ENCODE data around the gene SYK.

SYK gene

DNA sequence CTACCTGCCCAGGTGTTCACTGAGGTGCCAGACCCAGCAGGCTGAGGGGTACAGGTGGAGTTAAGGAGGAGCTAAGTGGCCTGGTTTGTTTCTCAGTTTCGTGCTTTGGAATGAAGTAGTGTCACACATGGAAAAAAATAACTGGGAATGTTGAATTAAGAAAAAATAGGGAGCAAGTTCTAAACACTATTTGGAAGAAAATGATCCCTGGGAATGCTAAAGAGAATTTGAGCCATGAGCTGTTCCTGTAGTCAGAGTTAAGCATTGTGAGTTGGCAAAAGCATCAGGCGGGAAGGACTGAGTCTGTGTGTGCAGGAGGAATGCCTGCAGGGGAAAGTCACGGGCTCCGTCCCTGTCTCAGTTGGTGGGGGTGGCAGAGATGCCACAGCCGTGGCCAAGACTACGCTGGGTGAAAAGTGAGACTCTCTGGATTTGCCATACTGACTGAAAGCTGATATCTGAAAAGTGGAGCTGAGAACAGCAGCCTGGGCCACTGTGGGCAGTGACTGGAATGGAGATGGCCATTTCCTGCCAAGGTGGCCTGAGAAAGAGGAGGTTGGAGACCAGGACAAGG is 37.0 kb downstream of the SYK start:
- no peaks in the 10 kb centered on the region for H3K4me1 ChIP-seq (ENCODE audit: control insufficient read depth in 1 of 2, insufficient read depth in 2 of 2, low read length in 2 of 2)
- DNase-seq, result no peak

DNA sequence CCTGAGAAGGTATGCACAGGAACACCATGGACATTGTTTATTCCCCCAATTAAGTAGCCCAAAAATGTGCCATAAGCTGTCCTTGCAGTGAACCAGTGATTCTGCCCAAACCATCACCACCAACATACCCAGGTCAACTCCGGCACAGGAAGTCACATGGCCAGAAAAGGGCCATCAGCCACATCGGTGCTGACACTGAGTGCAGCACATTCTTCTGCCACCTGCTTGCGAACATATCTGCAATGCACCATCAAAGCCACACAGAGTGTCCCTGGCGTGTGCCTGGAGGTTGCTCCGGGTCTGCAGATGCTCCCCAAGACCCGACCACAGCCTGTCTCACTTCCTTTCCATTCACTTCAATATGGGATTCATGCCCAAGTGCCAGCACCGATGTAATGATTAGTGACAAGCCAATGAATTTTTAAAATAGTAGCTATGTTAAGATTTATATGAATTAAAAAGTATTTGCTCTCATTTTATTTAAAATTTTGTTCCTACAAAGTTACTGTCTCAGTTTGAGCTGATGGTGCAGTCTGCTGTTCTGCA is 37.6 kb downstream of the SYK start:
- Histone ChIP-seq H4K91ac (ENCODE audit: low read depth, low read length) (no peak overlapping the region), H3K36me3 (ENCODE audit: control insufficient read depth in 1 of 2, insufficient read depth in 2 of 2, low read length in 2 of 2) (no peaks in the 10 kb centered on the region), H3K9me3 (ENCODE audit: insufficient read depth, low read depth, low read length) (peaks cover 10% of the 10 kb centered on the region), H2BK120ac (ENCODE audit: insufficient read depth, low read length, poor library complexity) (no peak overlapping the region), H2BK12ac (ENCODE audit: low read length) (no peak overlapping the region), H2BK5ac (ENCODE audit: low read depth, low read length, poor library complexity) (no peak overlapping the region), H3K18ac (ENCODE audit: low read length) (no peak overlapping the region), H3K9ac (ENCODE audit: low read length) (peak overlapping the region; percentile 4), H3K14ac (ENCODE audit: low read length) (no peak overlapping the region), H2AK5ac (ENCODE audit: low read length) (no peak overlapping the region), H3K79me1 (ENCODE audit: low read length) (no peaks in the 10 kb centered on the region), H3K4me3 (ENCODE audit: low read depth, low read length) (no peak overlapping the region), H3K27ac (ENCODE audit: low read depth, low read length) (no peak overlapping the region), H3K79me2 (ENCODE audit: control insufficient read depth, insufficient read depth, low read length, poor library complexity) (no peaks in the 10 kb centered on the region), H3K4me1 (ENCODE audit: control insufficient read depth in 1 of 2, insufficient read depth in 2 of 2, low read length in 2 of 2) (no peaks in the 10 kb centered on the region), H3K4ac (ENCODE audit: low read depth, low read length) (no peak overlapping the region), H3K4me2 (ENCODE audit: low read length) (no peak overlapping the region), H4K8ac (ENCODE audit: low read depth, low read length) (no peak overlapping the region), H3K23ac (ENCODE audit: low read length) (no peak overlapping the region), H2AFZ (ENCODE audit: insufficient read depth, low read length, poor library complexity) (no peak overlapping the region), H4K12ac (ENCODE audit: low read depth, low read length) (no peak overlapping the region), H3K27me3 (ENCODE audit: insufficient read depth, low read length) (no peaks in the 10 kb centered on the region)
- no CpG with 5 or more reads among the region's 7 CpGs for WGBS (ENCODE audit: extremely low coverage, insufficient coverage, insufficient read length)
- no peak for DNase-seq

More for the DNA sequence above, 37.0 kb downstream of the SYK start:
- no CpG with 5 or more reads among the region's 6 CpGs for WGBS (ENCODE audit: extremely low coverage, insufficient coverage, insufficient read length)
- no peak overlapping the region for H3K4me3 ChIP-seq (ENCODE audit: low read depth, low read length)
- no peak overlapping the region for H2AFZ ChIP-seq (ENCODE audit: insufficient read depth, low read length, poor library complexity)
- no peak overlapping the region for H3K23ac ChIP-seq (ENCODE audit: low read length)
- no peaks in the 10 kb centered on the region for H3K36me3 ChIP-seq (ENCODE audit: control insufficient read depth in 1 of 2, insufficient read depth in 2 of 2, low read length in 2 of 2)
- no peak overlapping the region for H4K91ac ChIP-seq (ENCODE audit: low read depth, low read length)
- H2BK12ac ChIP-seq (ENCODE audit: low read length), result no peak overlapping the region
- no peak overlapping the region for H3K14ac ChIP-seq (ENCODE audit: low read length)
- no peaks in the 10 kb centered on the region for H3K27me3 ChIP-seq (ENCODE audit: insufficient read depth, low read length)
- peaks cover 10% of the 10 kb centered on the region for H3K9me3 ChIP-seq (ENCODE audit: insufficient read depth, low read depth, low read length)
- H2BK5ac ChIP-seq (ENCODE audit: low read depth, low read length, poor library complexity), result no peak overlapping the region
- H3K79me1 ChIP-seq (ENCODE audit: low read length), result no peaks in the 10 kb centered on the region
- no peak overlapping the region for H3K27ac ChIP-seq (ENCODE audit: low read depth, low read length)
- no peak overlapping the region for H3K18ac ChIP-seq (ENCODE audit: low read length)
- no peak overlapping the region for H4K8ac ChIP-seq (ENCODE audit: low read depth, low read length)
- H2AK5ac ChIP-seq (ENCODE audit: low read length), result no peak overlapping the region
- H3K9ac ChIP-seq (ENCODE audit: low read length), result no peak overlapping the region
- H3K4me2 ChIP-seq (ENCODE audit: low read length), result no peak overlapping the region
- H3K4ac ChIP-seq (ENCODE audit: low read depth, low read length), result no peak overlapping the region
- H4K12ac ChIP-seq (ENCODE audit: low read depth, low read length), result no peak overlapping the region
- H3K79me2 ChIP-seq (ENCODE audit: control insufficient read depth, insufficient read depth, low read length, poor library complexity), result no peaks in the 10 kb centered on the region
- no peak overlapping the region for H2BK120ac ChIP-seq (ENCODE audit: insufficient read depth, low read length, poor library complexity)

DNA sequence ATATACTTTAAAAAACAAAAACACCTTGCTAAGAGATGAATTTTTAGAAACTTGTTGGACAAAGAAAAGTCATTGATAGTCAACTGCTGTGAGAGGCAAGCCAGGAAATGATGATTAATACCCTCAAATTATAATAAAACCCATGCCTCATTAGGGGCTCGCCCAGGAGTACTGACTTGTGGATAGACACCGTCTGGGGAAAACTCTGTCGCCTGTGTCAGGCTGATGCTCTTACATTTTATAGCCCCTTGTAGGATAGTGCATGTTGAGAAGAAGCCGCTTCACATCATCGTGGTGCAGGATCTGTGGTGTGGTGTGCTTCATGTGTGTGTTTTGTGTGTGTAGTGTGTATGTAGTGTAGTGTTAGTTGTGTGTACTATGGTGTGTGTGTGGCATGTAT is 39.1 kb downstream of the SYK start:
- Histone ChIP-seq H3K9me3 (ENCODE audit: insufficient read depth, low read depth, low read length) (peaks cover 8% of the 10 kb centered on the region), H3K4me2 (ENCODE audit: low read length) (no peak overlapping the region), H3K27me3 (ENCODE audit: insufficient read depth, low read length) (no peaks in the 10 kb centered on the region), H2AK5ac (ENCODE audit: low read length) (no peak overlapping the region), H3K36me3 (ENCODE audit: control insufficient read depth in 1 of 2, insufficient read depth in 2 of 2, low read length in 2 of 2) (no peaks in the 10 kb centered on the region), H3K27ac (ENCODE audit: low read depth, low read length) (no peak overlapping the region), H3K14ac (ENCODE audit: low read length) (no peak overlapping the region), H3K79me2 (ENCODE audit: control insufficient read depth, insufficient read depth, low read length, poor library complexity) (no peaks in the 10 kb centered on the region), H2AFZ (ENCODE audit: insufficient read depth, low read length, poor library complexity) (no peak overlapping the region), H2BK5ac (ENCODE audit: low read depth, low read length, poor library complexity) (no peak overlapping the region), H3K9ac (ENCODE audit: low read length) (no peak overlapping the region), H3K4me1 (ENCODE audit: control insufficient read depth in 1 of 2, insufficient read depth in 2 of 2, low read length in 2 of 2) (no peaks in the 10 kb centered on the region), H3K18ac (ENCODE audit: low read length) (no peak overlapping the region), H3K79me1 (ENCODE audit: low read length) (no peaks in the 10 kb centered on the region), H2BK12ac (ENCODE audit: low read length) (no peak overlapping the region), H3K4ac (ENCODE audit: low read depth, low read length) (no peak overlapping the region), H4K91ac (ENCODE audit: low read depth, low read length) (no peak overlapping the region), H4K8ac (ENCODE audit: low read depth, low read length) (no peak overlapping the region), H3K4me3 (ENCODE audit: low read depth, low read length) (no peak overlapping the region), H2BK120ac (ENCODE audit: insufficient read depth, low read length, poor library complexity) (no peak overlapping the region), H3K23ac (ENCODE audit: low read length) (peak overlapping the region; percentile 59), H4K12ac (ENCODE audit: low read depth, low read length) (no peak overlapping the region)
- DNase-seq, result no peak
- WGBS (ENCODE audit: extremely low coverage, insufficient coverage, insufficient read length), result no CpG with 5 or more reads among the region's 5 CpGs

DNA sequence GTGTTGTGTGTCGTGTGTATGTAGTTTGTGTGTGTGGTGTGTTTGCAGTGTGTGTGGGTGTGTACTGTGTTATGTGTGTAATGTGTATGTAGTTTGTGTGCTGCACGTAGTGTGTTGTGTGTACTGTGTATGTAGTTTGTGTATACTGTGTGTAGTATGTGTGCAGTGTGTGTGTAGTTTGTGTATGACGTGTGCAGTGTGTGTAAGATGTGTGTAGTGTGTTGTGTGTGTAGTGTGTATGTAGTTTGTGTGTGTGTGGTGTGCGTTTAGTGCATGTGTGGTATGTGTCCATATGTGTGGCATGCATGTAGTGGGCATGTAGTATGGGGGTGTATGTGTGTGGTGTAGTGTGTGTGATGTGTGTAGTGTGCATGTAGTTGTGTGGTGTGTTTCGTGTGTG is 39.6 kb downstream of the SYK start:
- no peak overlapping the region for H4K91ac ChIP-seq (ENCODE audit: low read depth, low read length)
- H2AFZ ChIP-seq (ENCODE audit: insufficient read depth, low read length, poor library complexity), result no peak overlapping the region
- H3K14ac ChIP-seq (ENCODE audit: low read length), result no peak overlapping the region
- H3K27me3 ChIP-seq (ENCODE audit: insufficient read depth, low read length), result no peaks in the 10 kb centered on the region
- H3K27ac ChIP-seq (ENCODE audit: low read depth, low read length), result no peak overlapping the region
- peak overlapping the region; percentile 59 for H3K23ac ChIP-seq (ENCODE audit: low read length)
- H3K4me2 ChIP-seq (ENCODE audit: low read length), result no peak overlapping the region
- no peak overlapping the region for H2BK5ac ChIP-seq (ENCODE audit: low read depth, low read length, poor library complexity)
- H4K8ac ChIP-seq (ENCODE audit: low read depth, low read length), result no peak overlapping the region
- H3K4me1 ChIP-seq (ENCODE audit: control insufficient read depth in 1 of 2, insufficient read depth in 2 of 2, low read length in 2 of 2), result no peaks in the 10 kb centered on the region
- H2BK120ac ChIP-seq (ENCODE audit: insufficient read depth, low read length, poor library complexity), result no peak overlapping the region
- no peak overlapping the region for H4K12ac ChIP-seq (ENCODE audit: low read depth, low read length)
- no peak overlapping the region for H3K18ac ChIP-seq (ENCODE audit: low read length)
- no peak overlapping the region for H2BK12ac ChIP-seq (ENCODE audit: low read length)
- no peaks in the 10 kb centered on the region for H3K79me2 ChIP-seq (ENCODE audit: control insufficient read depth, insufficient read depth, low read length, poor library complexity)
- DNase-seq, result no peak
- no peak overlapping the region for H3K4ac ChIP-seq (ENCODE audit: low read depth, low read length)
- H2AK5ac ChIP-seq (ENCODE audit: low read length), result no peak overlapping the region
- H3K9me3 ChIP-seq (ENCODE audit: insufficient read depth, low read depth, low read length), result peaks cover 8% of the 10 kb centered on the region
- WGBS (ENCODE audit: extremely low coverage, insufficient coverage, insufficient read length), result 100% methylated on average over 2 of the region's 5 CpGs
- H3K9ac ChIP-seq (ENCODE audit: low read length), result no peak overlapping the region
- H3K36me3 ChIP-seq (ENCODE audit: control insufficient read depth in 1 of 2, insufficient read depth in 2 of 2, low read length in 2 of 2), result no peaks in the 10 kb centered on the region
- peak overlapping the region; percentile 47 for H3K4me3 ChIP-seq (ENCODE audit: low read depth, low read length)
- no peaks in the 10 kb centered on the region for H3K79me1 ChIP-seq (ENCODE audit: low read length)
